Measurements from ENCODE around the gene HIF1A. TPM values are rescaled to one million over a fixed set of nuclear protein-coding genes. Genes with fewer than 3 reads are reported as not detected.
"Not testable (repeated sequence)": the region's sequence is repeated elsewhere in the genome, so short reads cannot be mapped to it uniquely, and the experiment has no call there.

The HIF1A gene
- total RNA-seq, 1 experiment from 2014 or later: 135 TPM

- ChIA-PET CTCF (no interaction called here), POLR2A (ENCODE audit: low non-redundant PET) (no interaction called here)
- Histone ChIP-seq H3K4me3 (ENCODE audit: low read depth, low read length, poor library complexity, severe bottlenecking) (no peak overlapping the region), H3K36me3 (ENCODE audit: insufficient read depth, low read length, poor library complexity, severe bottlenecking) (no peaks in the 10 kb centered on the region), H3K4me1 (ENCODE audit: insufficient read depth, low read length, poor library complexity, severe bottlenecking) (peaks cover 15% of the 10 kb centered on the region), H3K27ac (ENCODE audit: low read depth, low read length, poor library complexity, severe bottlenecking) (no peak overlapping the region), H3K27me3 (replicated peaks; ENCODE audit: insufficient read depth, low read depth, low read length, poor library complexity) (no peaks in the 10 kb centered on the region), H3K9me3 (ENCODE audit: low read depth, low read length, poor library complexity, severe bottlenecking) (no peaks in the 10 kb centered on the region)
- DNase-seq (ENCODE audit: low spot score): no peak
- intact Hi-C loops (cut with micrococcal nuclease; ENCODE audit: unreplicated experiment): no loop called here
- TF ChIP-seq EZH2 (IDR thresholded peaks at IDR 0.05; ENCODE audit: borderline replicate concordance, low read depth, low read length, poor library complexity, severe bottlenecking): no peak
- TF ChIP-seq, protein P1, sequence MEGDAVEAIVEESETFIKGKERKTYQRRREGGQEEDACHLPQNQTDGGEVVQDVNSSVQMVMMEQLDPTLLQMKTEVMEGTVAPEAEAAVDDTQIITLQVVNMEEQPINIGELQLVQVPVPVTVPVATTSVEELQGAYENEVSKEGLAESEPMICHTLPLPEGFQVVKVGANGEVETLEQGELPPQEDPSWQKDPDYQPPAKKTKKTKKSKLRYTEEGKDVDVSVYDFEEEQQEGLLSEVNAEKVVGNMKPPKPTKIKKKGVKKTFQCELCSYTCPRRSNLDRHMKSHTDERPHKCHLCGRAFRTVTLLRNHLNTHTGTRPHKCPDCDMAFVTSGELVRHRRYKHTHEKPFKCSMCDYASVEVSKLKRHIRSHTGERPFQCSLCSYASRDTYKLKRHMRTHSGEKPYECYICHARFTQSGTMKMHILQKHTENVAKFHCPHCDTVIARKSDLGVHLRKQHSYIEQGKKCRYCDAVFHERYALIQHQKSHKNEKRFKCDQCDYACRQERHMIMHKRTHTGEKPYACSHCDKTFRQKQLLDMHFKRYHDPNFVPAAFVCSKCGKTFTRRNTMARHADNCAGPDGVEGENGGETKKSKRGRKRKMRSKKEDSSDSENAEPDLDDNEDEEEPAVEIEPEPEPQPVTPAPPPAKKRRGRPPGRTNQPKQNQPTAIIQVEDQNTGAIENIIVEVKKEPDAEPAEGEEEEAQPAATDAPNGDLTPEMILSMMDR (conservative IDR thresholded peaks at IDR 0.05; ENCODE audit: low read depth, low read length): no peak
- no TSS peak for BruUV-seq (replicated peaks)
These were observed 10.9 kb downstream of the HIF1A start for GRCh38 chr14:61706096-61706690.

- DNase-seq (ENCODE audit: low spot score); BruUV-seq (replicated peaks); CTCF ChIA-PET; H3K27me3 ChIP-seq (replicated peaks; ENCODE audit: insufficient read depth, low read depth, low read length, poor library complexity); POLR2A ChIA-PET (ENCODE audit: low non-redundant PET); intact Hi-C loops (cut with micrococcal nuclease; ENCODE audit: unreplicated experiment); H3K27ac ChIP-seq (ENCODE audit: low read depth, low read length, poor library complexity, severe bottlenecking); H3K36me3 ChIP-seq (ENCODE audit: insufficient read depth, low read length, poor library complexity, severe bottlenecking); H3K4me3 ChIP-seq (ENCODE audit: low read depth, low read length, poor library complexity, severe bottlenecking); H3K9me3 ChIP-seq (ENCODE audit: low read depth, low read length, poor library complexity, severe bottlenecking): not testable (repeated sequence)
- peaks cover 28% of the 10 kb centered on the region for H3K4me1 ChIP-seq (ENCODE audit: insufficient read depth, low read length, poor library complexity, severe bottlenecking)
These were observed 12.5 kb downstream of the HIF1A start for GRCh38 chr14:61707774-61708173.

DNA sequence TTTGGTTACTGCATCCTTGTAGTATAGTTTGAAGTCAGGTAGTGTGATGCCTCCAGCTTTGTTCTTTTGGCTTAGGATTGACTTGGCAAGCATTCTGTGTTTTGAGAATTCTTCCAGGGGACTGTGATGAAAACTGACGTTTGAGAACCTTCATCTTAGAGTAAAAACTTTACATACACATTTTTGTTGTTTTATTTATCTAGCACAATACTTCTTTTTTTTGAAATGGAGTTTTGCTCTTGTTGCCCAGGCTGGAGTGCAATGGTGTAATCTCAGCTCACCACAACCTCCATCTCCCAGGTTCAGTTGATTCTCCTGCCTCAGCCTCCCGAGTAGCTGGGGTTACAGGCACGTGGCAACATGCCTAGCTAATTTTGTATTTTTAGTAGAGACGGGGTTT is 13.4 kb downstream of the HIF1A start:
- peaks cover 28% of the 10 kb centered on the region for H3K4me1 ChIP-seq (ENCODE audit: insufficient read depth, low read length, poor library complexity, severe bottlenecking)
- POLR2A ChIA-PET (ENCODE audit: low non-redundant PET); H3K36me3 ChIP-seq (ENCODE audit: insufficient read depth, low read length, poor library complexity, severe bottlenecking); DNase-seq (ENCODE audit: low spot score); CTCF ChIA-PET; H3K4me3 ChIP-seq (ENCODE audit: low read depth, low read length, poor library complexity, severe bottlenecking); H3K27me3 ChIP-seq (replicated peaks; ENCODE audit: insufficient read depth, low read depth, low read length, poor library complexity); BruUV-seq (replicated peaks); intact Hi-C loops (cut with micrococcal nuclease; ENCODE audit: unreplicated experiment); H3K9me3 ChIP-seq (ENCODE audit: low read depth, low read length, poor library complexity, severe bottlenecking); H3K27ac ChIP-seq (ENCODE audit: low read depth, low read length, poor library complexity, severe bottlenecking): not testable (repeated sequence)

- no peaks in the 10 kb centered on the region for H3K36me3 ChIP-seq (ENCODE audit: insufficient read depth, low read length, poor library complexity, severe bottlenecking)
- ChIA-PET POLR2A (ENCODE audit: low non-redundant PET) (interaction anchor here (0.6 kb wide), 1 partner anchor 164 kb away, joined by 11 read pairs; no protein-coding TSS in a partner anchor), CTCF (no interaction called here)
- BruUV-seq (replicated peaks): no TSS peak
- H3K27me3 ChIP-seq (replicated peaks; ENCODE audit: insufficient read depth, low read depth, low read length, poor library complexity): no peaks in the 10 kb centered on the region
- H3K27ac ChIP-seq (ENCODE audit: low read depth, low read length, poor library complexity, severe bottlenecking): no peak overlapping the region
- peaks cover 35% of the 10 kb centered on the region for H3K4me1 ChIP-seq (ENCODE audit: insufficient read depth, low read length, poor library complexity, severe bottlenecking)
- TF ChIP-seq, protein P1 (conservative IDR thresholded peaks at IDR 0.05; ENCODE audit: low read depth, low read length): no peak
- TF ChIP-seq EZH2 (IDR thresholded peaks at IDR 0.05; ENCODE audit: borderline replicate concordance, low read depth, low read length, poor library complexity, severe bottlenecking): no peak
- DNase-seq (ENCODE audit: low spot score): no peak
- H3K9me3 ChIP-seq (ENCODE audit: low read depth, low read length, poor library complexity, severe bottlenecking): no peaks in the 10 kb centered on the region
- intact Hi-C loops (cut with micrococcal nuclease; ENCODE audit: unreplicated experiment): no loop called here
- no peak overlapping the region for H3K4me3 ChIP-seq (ENCODE audit: low read depth, low read length, poor library complexity, severe bottlenecking)
These were observed 15.8 kb downstream of the HIF1A start for GRCh38 chr14:61710853-61711817.

All from A673 (cell line).